HG02938 (cell line): ENCODE results near the gene FECH.
A peak's percentile ranks its signal among the peaks of the same experiment; 100 is the strongest.
"Not testable (repeated sequence)": the region's sequence is repeated elsewhere in the genome, so short reads cannot be mapped to it uniquely, and the experiment has no call there.

Experiments used
- ATAC-seq: cut with Tn5 transposase; IDR thresholded peaks from one replicate; pipeline ENCODE4 v1.9.1; 2021; ENCODE audit warnings: mild to moderate bottlenecking, moderate library complexity; ENCODE audit not compliant: unreplicated experiment

Gene FECH

GRCh38 chr18:57586251-57587049 is at the start of gene FECH:
FECH (minus strand) TSS chr18:57586702; CDS start chr18:57586620, 82 bp downstream.
- peak; percentile 79 for ATAC-seq

- ATAC-seq: no peak
Observed at GRCh38 chr18:57635003-57635822, 48.7 kb upstream of the FECH start.

- no peak for ATAC-seq
Observed at GRCh38 chr18:57631697-57632096, 45.2 kb upstream of the FECH start.

- ATAC-seq: peak; percentile 48
Observed at GRCh38 chr18:57630754-57631595, 44.5 kb upstream of the FECH start.

- peak; percentile 84 for ATAC-seq
Observed at GRCh38 chr18:57630002-57630753, 43.7 kb upstream of the FECH start.

- ATAC-seq: no peak
Observed at GRCh38 chr18:57629422-57629821, 42.9 kb upstream of the FECH start.

GRCh38 chr18:57627488-57627887 is 41.0 kb upstream of the FECH start:
- ATAC-seq: no peak

- no peak for ATAC-seq
Observed at GRCh38 chr18:57624988-57625387, 38.5 kb upstream of the FECH start.

- peak; percentile 13 for ATAC-seq
Observed at GRCh38 chr18:57621246-57621604, 34.7 kb upstream of the FECH start.

GRCh38 chr18:57619876-57620275 is 33.4 kb upstream of the FECH start:
- no peak for ATAC-seq

- no peak for ATAC-seq
Observed at GRCh38 chr18:57618910-57619309, 32.4 kb upstream of the FECH start.

GRCh38 chr18:57603871-57604270 is 17.4 kb upstream of the FECH start:
- no peak for ATAC-seq

GRCh38 chr18:57595347-57595746 is 8.8 kb upstream of the FECH start:
- no peak for ATAC-seq

GRCh38 chr18:57592716-57593115 is 6.2 kb upstream of the FECH start:
- not testable (repeated sequence) for ATAC-seq

- no peak for ATAC-seq
Observed at GRCh38 chr18:57589161-57589560, 2.7 kb upstream of the FECH start.

- no peak for ATAC-seq
Observed at GRCh38 chr18:57587098-57587661, 678 bp upstream of the FECH start.

GRCh38 chr18:57585855-57586250 is 649 bp downstream of the FECH start:
- no peak for ATAC-seq

- ATAC-seq: no peak
Observed at GRCh38 chr18:57585421-57585820, 1.1 kb downstream of the FECH start.

- ATAC-seq: no peak
Observed at GRCh38 chr18:57584444-57584843, 2.1 kb downstream of the FECH start.

GRCh38 chr18:57583297-57583835 is 3.1 kb downstream of the FECH start:
- ATAC-seq: no peak
